DMS153 (cell line): ENCODE data around the gene SLC6A12.

Experiments used
- DNase-seq: peaks from one replicate; lab custom pipeline; 2025; lab: John Stamatoyannopoulos, UW

Gene SLC6A12

GRCh38 chr12:177980-178828 is 35.8 kb downstream of the SLC6A12 start:
- DNase-seq: no peak

GRCh38 chr12:177336-177979 is 36.5 kb downstream of the SLC6A12 start:
- DNase-seq: no peak

DNA sequence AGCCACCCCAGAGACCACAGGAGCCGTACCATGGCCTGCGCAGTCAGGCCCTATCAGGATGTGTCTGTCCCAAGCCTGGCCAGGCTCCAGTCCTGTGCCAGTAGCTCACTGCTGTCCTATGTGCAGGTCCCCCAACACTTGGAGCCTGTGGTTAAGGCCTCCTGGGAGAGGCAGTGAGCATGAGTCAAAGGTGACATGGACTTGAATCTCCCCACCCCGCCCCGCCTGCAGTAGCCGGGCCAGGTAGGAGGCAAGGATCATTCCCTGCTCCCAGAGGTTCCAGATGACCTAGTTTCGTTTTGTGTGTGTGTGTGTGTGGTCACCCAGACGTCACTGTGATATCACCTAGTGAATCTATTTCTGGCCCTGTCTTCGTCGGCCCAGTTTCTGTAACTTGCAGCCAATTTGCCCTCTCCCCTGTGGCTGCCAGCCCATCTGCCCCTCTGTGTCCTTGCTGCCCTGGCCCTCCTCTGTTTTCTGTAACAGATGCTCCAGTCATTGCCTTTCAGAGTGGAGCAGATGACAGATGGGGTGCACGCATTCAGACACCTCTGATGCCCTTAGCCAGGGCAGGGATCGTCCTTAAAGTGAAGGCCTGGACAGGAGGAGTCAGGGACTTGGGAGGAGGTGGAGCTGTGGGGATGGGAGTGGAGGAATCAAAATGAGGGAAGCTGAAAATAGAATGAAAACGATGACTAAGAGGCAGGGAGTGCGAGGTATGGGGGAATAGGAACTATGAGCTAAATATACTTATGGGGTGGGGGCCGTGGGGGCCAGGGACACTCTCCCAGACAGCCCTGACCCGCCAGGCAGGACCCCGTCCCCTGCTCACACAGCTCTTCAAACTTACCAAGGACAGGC is 37.4 kb downstream of the SLC6A12 start:
- DNase-seq: no peak

DNA sequence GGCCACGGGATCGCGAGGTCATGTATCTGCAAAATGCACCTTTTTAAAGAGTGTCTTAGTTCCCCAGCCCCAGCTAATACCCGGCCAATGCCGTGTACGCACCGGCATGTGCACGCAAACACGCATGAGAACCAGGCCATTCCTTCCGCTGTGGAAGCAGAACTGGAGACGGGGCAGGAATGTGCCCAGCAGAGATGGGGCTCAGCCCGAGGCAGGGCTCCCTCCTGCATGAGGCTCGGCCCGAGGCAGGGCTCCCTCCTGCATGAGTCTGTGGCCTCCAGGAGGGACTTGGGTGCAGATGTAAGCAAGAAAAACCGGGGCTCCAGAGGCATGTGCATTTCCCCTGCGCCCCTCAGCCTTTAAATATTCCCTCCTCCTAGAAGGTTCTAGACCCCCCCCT is 38.2 kb downstream of the SLC6A12 start:
- no peak for DNase-seq

GRCh38 chr12:175250-175649 is 38.7 kb downstream of the SLC6A12 start:
- DNase-seq: no peak

- DNase-seq: no peak
These were observed 39.4 kb downstream of the SLC6A12 start for GRCh38 chr12:174596-174995.

- DNase-seq: no peak
These were observed 39.8 kb downstream of the SLC6A12 start for GRCh38 chr12:174124-174523.

- DNase-seq: no peak
These were observed 41.2 kb downstream of the SLC6A12 start for GRCh38 chr12:172732-173161.

DNA sequence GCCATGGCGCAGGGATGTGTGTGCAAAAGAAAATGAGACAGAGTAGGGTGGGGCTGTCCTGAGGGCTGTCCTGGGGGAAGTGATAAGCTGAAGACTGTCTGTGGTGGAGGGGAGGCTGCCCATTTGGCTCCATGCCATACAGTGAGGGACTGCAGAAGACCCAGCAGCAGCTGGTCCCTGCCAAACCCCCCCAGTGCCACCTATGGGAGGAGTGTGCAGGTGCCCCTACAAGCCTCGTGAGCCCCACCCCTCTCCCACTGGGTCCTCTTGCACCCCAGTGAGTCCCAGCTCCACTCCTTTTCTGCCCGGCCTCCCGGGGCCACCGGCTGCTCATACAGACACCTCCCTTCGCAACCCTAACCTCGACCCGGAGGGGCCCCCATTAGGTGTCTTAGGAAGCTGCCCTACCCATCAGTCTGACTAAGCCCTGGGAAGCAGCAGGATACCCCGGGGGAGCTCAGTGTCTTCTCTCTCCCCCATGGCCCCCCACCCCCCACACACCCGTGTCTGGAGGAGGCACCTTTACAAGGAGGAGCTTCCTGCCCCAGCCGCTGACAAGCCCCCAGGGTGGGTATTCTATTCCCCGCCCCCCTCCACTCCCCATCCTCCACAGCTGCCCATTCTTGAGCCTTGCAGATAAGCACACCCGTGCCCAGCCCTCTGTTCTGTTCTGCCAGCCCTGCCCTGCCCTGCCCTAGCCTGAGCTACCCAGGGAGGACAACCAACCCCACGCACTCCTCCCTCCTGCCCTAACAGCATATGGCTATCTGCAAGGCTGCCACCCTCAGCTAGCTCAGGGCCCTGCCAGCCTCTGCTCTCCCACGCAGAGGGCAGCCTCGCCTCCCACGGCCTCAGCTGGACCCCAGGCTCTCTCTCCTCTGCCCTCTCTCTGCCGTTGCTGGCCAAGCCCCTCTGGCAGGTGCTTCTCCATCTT is 41.9 kb downstream of the SLC6A12 start:
- DNase-seq: no peak

- DNase-seq: no peak
These were observed 42.7 kb downstream of the SLC6A12 start for GRCh38 chr12:171276-171675.

GRCh38 chr12:170371-171225 is 43.4 kb downstream of the SLC6A12 start:
- DNase-seq: no peak

GRCh38 chr12:169528-170370 is 44.2 kb downstream of the SLC6A12 start:
- DNase-seq: no peak

- no peak for DNase-seq
These were observed 45.0 kb downstream of the SLC6A12 start for GRCh38 chr12:168763-169525.

- no peak for DNase-seq
These were observed 45.9 kb downstream of the SLC6A12 start for GRCh38 chr12:167959-168600.

- no peak for DNase-seq
These were observed 47.4 kb downstream of the SLC6A12 start for GRCh38 chr12:166425-167075.

DNA sequence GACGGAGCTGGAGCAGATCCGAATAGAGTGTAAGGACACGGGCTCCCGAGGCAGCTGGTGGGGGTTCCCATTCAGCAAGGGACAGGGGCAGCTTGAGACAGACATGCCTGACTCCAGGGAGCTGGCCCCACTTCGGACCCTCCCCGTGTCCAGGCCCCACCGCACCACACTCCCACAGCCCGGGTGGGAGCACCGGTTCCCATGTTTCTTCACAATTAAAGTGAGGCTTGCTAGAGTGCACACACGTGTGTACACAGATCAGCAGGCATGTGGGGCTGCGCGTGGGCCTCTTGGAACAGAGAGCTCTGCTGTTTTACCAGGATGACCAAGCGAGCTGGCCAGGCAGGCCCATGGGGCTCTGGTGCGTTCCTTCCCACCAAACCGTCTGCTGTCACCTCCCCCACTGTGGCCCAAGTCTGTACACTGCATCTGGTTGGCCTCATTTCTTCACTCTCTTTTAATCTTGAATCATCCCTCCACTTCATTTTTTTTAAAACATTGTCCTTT is 48.0 kb downstream of the SLC6A12 start:
- no peak for DNase-seq

- DNase-seq: no peak
These were observed 49.8 kb downstream of the SLC6A12 start for GRCh38 chr12:164207-164606.
